ENCODE data around the gene EFL1.
"Not testable (repeated sequence)": the region's sequence is repeated elsewhere in the genome, so short reads cannot be mapped to it uniquely, and the experiment has no call there.

The EFL1 gene

GRCh38 chr15:82262422-82263026, at the start of gene EFL1, which contains the start of gene SAXO2:
Gene EFL1 (minus strand): TSS chr15:82262734. CDS start chr15:82261778, 956 bp downstream.
Gene SAXO2 (plus strand): TSS chr15:82262818. CDS start chr15:82262880, 62 bp downstream.
- H3K4me3 ChIP-seq (ENCODE audit: control insufficient read depth, low read depth, low read length) = peak within 1 kb of the TSS; percentile 88
- DNase-seq (ENCODE audit: low read depth) = peak; percentile 28
- no peak for TF ChIP-seq CTCF (IDR thresholded peaks at IDR 0.05; ENCODE audit: control insufficient read depth, insufficient read depth, low read depth, low read length, missing control alignments)

- not testable (repeated sequence) for H3K4me3 ChIP-seq (ENCODE audit: control insufficient read depth, low read depth, low read length); DNase-seq (ENCODE audit: low read depth)
Measured at GRCh38 chr15:82311321-82311720, 48.8 kb upstream of the EFL1 start.

GRCh38 chr15:82309802-82310201, 47.3 kb upstream of the EFL1 start:
- TF ChIP-seq CTCF (IDR thresholded peaks at IDR 0.05; ENCODE audit: control insufficient read depth, insufficient read depth, low read depth, low read length, missing control alignments) = no peak
- DNase-seq (ENCODE audit: low read depth) = no peak
- no peak overlapping the region for H3K4me3 ChIP-seq (ENCODE audit: control insufficient read depth, low read depth, low read length)

- no peak overlapping the region for H3K4me3 ChIP-seq (ENCODE audit: control insufficient read depth, low read depth, low read length)
- no peak for TF ChIP-seq CTCF (IDR thresholded peaks at IDR 0.05; ENCODE audit: control insufficient read depth, insufficient read depth, low read depth, low read length, missing control alignments)
- DNase-seq (ENCODE audit: low read depth) = no peak
Measured at GRCh38 chr15:82307714-82308081, 45.2 kb upstream of the EFL1 start.

- DNase-seq (ENCODE audit: low read depth) = no peak
- TF ChIP-seq CTCF (IDR thresholded peaks at IDR 0.05; ENCODE audit: control insufficient read depth, insufficient read depth, low read depth, low read length, missing control alignments) = no peak
- no peak overlapping the region for H3K4me3 ChIP-seq (ENCODE audit: control insufficient read depth, low read depth, low read length)
Measured at GRCh38 chr15:82306791-82307713, 44.5 kb upstream of the EFL1 start.

- H3K4me3 ChIP-seq (ENCODE audit: control insufficient read depth, low read depth, low read length) = no peak overlapping the region
- DNase-seq (ENCODE audit: low read depth) = no peak
- TF ChIP-seq CTCF (IDR thresholded peaks at IDR 0.05; ENCODE audit: control insufficient read depth, insufficient read depth, low read depth, low read length, missing control alignments) = no peak
Measured at GRCh38 chr15:82305621-82306048, 43.1 kb upstream of the EFL1 start.

- no peak for DNase-seq (ENCODE audit: low read depth)
- H3K4me3 ChIP-seq (ENCODE audit: control insufficient read depth, low read depth, low read length) = no peak overlapping the region
- TF ChIP-seq CTCF (IDR thresholded peaks at IDR 0.05; ENCODE audit: control insufficient read depth, insufficient read depth, low read depth, low read length, missing control alignments) = no peak
Measured at GRCh38 chr15:82304778-82305090, 42.2 kb upstream of the EFL1 start.

All from AG09309 (cell line).